Dendritic cell treated with granulocyte-macrophage colony-stimulating factor and Interleukin-4, amounts not matched to agents 40 ng/mL and 50 ng/mL, for 4 days (primary cell): ENCODE measurements around the gene ALDH7A1.
"Not testable (repeated sequence)": the region's sequence is repeated elsewhere in the genome, so short reads cannot be mapped to it uniquely, and the experiment has no call there.

ENCODE experiments used
- H3K27ac Mint-ChIP-seq: one replicate; pipeline ENCODE4 v1.8.0; 2022; ENCODE audit warnings: mild to moderate bottlenecking, mixed read lengths
- H3K27me3 Mint-ChIP-seq: one replicate; pipeline ENCODE4 v1.8.0; 2022; ENCODE audit warnings: mild to moderate bottlenecking, mixed read lengths
- H3K36me3 Mint-ChIP-seq: one replicate; pipeline ENCODE4 v1.8.0; 2022; ENCODE audit warnings: low read depth, mixed read lengths
- H3K4me1 Mint-ChIP-seq: one replicate; pipeline ENCODE4 v1.8.0; 2022; ENCODE audit warnings: low read depth, mixed read lengths
- H3K4me3 Mint-ChIP-seq: one replicate; pipeline ENCODE4 v1.8.0; 2022; ENCODE audit warnings: mild to moderate bottlenecking, moderate library complexity, mixed read lengths
- H3K9me3 Mint-ChIP-seq: one replicate; pipeline ENCODE4 v1.8.0; 2022; ENCODE audit warnings: mixed read lengths
- intact Hi-C: fragments of 100-400 bp; cut with micrococcal nuclease; formaldehyde crosslinking; loops from one replicate; pipeline ENCODE4 v1.15.0; 2022

Gene ALDH7A1

GRCh38 chr5:126577415-126577814, 17.6 kb downstream of the ALDH7A1 start:
- H3K4me3 Mint-ChIP-seq = no peak overlapping the region
- no peaks in the 10 kb centered on the region for H3K27me3 Mint-ChIP-seq
- intact Hi-C loops = no loop called here
- no peaks in the 10 kb centered on the region for H3K36me3 Mint-ChIP-seq
- no peaks in the 10 kb centered on the region for H3K4me1 Mint-ChIP-seq
- no peaks in the 10 kb centered on the region for H3K9me3 Mint-ChIP-seq
- H3K27ac Mint-ChIP-seq = no peak overlapping the region

DNA sequence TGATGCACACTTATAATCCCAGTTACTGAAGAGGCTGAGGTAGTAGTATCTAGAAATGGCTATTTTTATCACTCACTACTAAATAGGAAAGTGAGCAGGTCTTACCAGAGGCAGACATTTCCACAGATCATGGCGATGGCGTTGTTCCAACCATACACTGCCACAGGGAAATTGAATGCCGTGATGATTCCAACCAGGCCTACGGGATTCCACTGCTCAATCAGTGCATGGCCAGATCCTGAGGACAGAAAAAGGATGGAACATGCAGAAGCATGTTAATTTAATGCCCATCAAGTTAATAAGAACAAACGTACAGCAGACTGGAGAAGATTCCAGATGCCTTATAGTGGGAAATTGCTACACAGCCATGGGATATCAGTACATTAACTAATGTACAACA, 18.0 kb downstream of the ALDH7A1 start:
- H3K4me3 Mint-ChIP-seq = no peak overlapping the region
- H3K27me3 Mint-ChIP-seq = no peaks in the 10 kb centered on the region
- H3K4me1 Mint-ChIP-seq = no peaks in the 10 kb centered on the region
- H3K27ac Mint-ChIP-seq = no peak overlapping the region
- intact Hi-C loops = no loop called here
- no peaks in the 10 kb centered on the region for H3K9me3 Mint-ChIP-seq
- no peaks in the 10 kb centered on the region for H3K36me3 Mint-ChIP-seq

DNA sequence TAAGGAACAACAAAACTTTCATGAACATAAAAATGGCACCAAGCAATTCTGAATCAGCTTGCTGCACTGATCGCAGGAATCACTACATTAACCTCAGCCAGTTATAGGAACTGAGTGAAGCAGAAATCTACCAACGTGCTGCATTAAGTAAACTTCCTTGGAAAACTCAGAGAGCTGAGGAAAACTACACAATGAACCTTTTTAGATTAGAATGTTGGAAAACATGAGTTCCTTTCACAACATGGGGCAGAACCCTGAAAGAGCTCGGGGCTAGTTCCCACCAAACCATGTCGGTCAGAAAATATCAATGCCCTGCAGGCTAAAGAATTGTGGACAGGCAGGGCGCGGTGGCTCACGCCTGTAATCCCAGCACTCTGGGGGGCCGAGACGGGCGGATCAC, 19.4 kb downstream of the ALDH7A1 start:
- H3K36me3 Mint-ChIP-seq = no peaks in the 10 kb centered on the region
- intact Hi-C loops = no loop called here
- H3K27me3 Mint-ChIP-seq = no peaks in the 10 kb centered on the region
- no peaks in the 10 kb centered on the region for H3K4me1 Mint-ChIP-seq
- H3K4me3 Mint-ChIP-seq = no peak overlapping the region
- no peaks in the 10 kb centered on the region for H3K9me3 Mint-ChIP-seq
- no peak overlapping the region for H3K27ac Mint-ChIP-seq

- no peaks in the 10 kb centered on the region for H3K36me3 Mint-ChIP-seq
- intact Hi-C loops = no loop called here
- no peaks in the 10 kb centered on the region for H3K9me3 Mint-ChIP-seq
- H3K27ac Mint-ChIP-seq = no peak overlapping the region
- H3K4me1 Mint-ChIP-seq = no peaks in the 10 kb centered on the region
- H3K27me3 Mint-ChIP-seq = no peaks in the 10 kb centered on the region
- no peak overlapping the region for H3K4me3 Mint-ChIP-seq
Measured at GRCh38 chr5:126568206-126568755, 26.7 kb downstream of the ALDH7A1 start.

DNA sequence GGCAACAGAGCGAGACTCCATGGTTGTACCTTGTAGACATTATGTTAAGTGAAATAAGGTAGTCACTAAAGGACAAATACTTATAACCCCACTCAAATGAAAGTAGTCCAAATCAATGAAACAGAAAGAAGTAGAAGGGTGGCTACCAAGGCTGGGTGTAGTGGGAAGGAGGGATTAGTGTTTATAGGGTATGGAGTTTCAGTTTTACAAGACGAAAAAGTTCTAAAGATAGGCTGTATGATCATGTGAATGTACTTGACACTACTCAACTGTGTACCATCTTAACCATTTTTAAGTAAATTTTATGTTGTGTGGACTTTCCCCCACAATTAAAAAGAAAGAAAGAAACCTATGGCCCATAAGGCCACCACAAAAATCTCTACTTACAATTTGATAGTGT, 32.2 kb downstream of the ALDH7A1 start:
- no peak overlapping the region for H3K27ac Mint-ChIP-seq
- no peak overlapping the region for H3K4me3 Mint-ChIP-seq
- H3K4me1 Mint-ChIP-seq = no peaks in the 10 kb centered on the region
- H3K36me3 Mint-ChIP-seq = no peaks in the 10 kb centered on the region
- no peaks in the 10 kb centered on the region for H3K27me3 Mint-ChIP-seq
- intact Hi-C loops = no loop called here
- H3K9me3 Mint-ChIP-seq = no peaks in the 10 kb centered on the region

DNA sequence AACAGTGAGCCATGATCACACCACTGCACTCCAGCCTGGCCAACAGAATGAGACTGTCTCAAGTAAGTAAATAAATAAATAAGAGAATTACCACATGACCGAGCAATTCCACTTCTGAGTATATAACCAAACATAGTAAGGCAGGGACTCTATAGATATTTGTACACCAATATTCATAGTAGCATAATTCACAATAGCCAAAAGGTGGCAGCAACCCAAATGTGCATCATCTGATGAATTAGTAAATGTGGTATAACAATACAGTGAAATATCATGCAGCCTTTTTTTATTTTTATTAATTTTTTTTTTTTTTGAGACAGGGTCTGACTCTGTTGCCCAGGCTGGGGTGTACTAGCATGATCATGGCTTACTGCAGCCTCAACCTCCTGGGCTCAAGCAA, 33.1 kb downstream of the ALDH7A1 start:
- Mint-ChIP-seq H3K27me3 (no peaks in the 10 kb centered on the region), H3K36me3 (no peaks in the 10 kb centered on the region), H3K9me3 (no peaks in the 10 kb centered on the region), H3K27ac (no peak overlapping the region), H3K4me3 (no peak overlapping the region), H3K4me1 (no peaks in the 10 kb centered on the region)
- intact Hi-C loops = no loop called here

DNA sequence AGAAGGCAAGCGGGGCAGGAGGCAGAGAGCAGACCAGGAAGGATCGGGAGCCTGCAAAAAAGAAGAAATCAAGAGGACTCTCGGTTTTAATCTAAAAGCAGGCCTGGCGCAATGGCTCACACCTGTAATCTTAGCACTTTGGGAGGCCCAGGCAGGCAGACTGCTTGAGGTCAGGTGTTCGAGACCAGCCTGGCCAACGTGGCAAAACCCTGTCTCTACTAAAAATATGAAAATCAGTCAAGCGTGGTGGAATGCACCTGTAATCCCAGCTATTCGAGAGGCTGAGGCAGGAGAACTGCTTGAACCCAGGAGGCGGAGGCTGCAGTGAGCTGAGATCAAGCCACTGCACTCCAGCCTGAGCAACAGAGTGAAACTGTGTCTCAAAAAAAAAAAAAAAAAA, 39.9 kb downstream of the ALDH7A1 start:
- H3K27me3 Mint-ChIP-seq, H3K27ac Mint-ChIP-seq, H3K4me3 Mint-ChIP-seq, H3K4me1 Mint-ChIP-seq, intact Hi-C loops, H3K9me3 Mint-ChIP-seq, H3K36me3 Mint-ChIP-seq: not testable (repeated sequence)

GRCh38 chr5:126552614-126553013, 42.4 kb downstream of the ALDH7A1 start:
- Mint-ChIP-seq H3K27me3 (no peaks in the 10 kb centered on the region), H3K4me3 (no peak overlapping the region), H3K36me3 (no peaks in the 10 kb centered on the region), H3K9me3 (no peaks in the 10 kb centered on the region), H3K4me1 (no peaks in the 10 kb centered on the region), H3K27ac (no peak overlapping the region)
- intact Hi-C loops = no loop called here

DNA sequence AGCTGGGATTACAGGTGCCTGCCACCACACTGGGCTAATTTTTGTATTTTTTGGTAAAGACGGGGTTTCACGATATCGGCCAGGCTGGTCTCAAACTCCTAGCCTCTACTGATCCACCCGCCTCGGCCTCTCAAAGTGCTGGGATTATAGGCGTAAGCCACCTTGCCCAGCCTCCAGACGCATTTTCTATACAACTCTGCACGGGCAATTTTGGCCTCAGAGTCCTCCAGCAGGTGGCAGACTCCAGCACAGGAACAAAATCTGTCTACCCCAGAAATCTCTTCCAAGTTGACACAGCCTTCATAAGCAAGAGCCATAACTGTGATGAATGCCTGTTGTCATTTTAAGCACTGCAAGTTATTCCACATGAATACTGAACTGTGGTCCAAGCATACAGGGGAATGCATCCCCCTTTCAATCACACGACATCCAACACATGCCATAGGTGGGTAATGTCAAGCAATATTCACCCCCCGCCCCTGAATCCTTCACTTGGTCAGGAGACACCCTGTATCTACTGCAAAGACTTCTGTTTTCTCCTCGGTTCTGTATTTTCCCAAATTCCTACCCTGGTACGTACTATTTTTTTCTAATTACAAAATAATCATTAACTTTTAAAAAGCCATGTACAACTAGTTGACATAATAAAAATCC, 50.8 kb downstream of the ALDH7A1 start:
- H3K27ac Mint-ChIP-seq = no peak overlapping the region

GRCh38 chr5:126543660-126544059, 51.4 kb downstream of the ALDH7A1 start:
- H3K4me3 Mint-ChIP-seq = no peak overlapping the region
- no peaks in the 10 kb centered on the region for H3K27me3 Mint-ChIP-seq
- H3K36me3 Mint-ChIP-seq = no peaks in the 10 kb centered on the region
- no peaks in the 10 kb centered on the region for H3K4me1 Mint-ChIP-seq
- H3K27ac Mint-ChIP-seq = no peak overlapping the region
- no peaks in the 10 kb centered on the region for H3K9me3 Mint-ChIP-seq
- intact Hi-C loops = loop anchor here (5.0 kb wide), 2 partner anchors 54 to 259 kb away; partner anchors contain the start of gene ALDH7A1

More for the DNA sequence above, 50.8 kb downstream of the ALDH7A1 start:
- Mint-ChIP-seq H3K4me1 (no peaks in the 10 kb centered on the region), H3K27me3 (no peaks in the 10 kb centered on the region), H3K9me3 (no peaks in the 10 kb centered on the region), H3K4me3 (no peak overlapping the region), H3K36me3 (no peaks in the 10 kb centered on the region)
- intact Hi-C loops = loop anchor here (5.0 kb wide), 2 partner anchors 53 to 258 kb away; partner anchors contain the start of gene ALDH7A1

GRCh38 chr5:126543009-126543408, 52.0 kb downstream of the ALDH7A1 start:
- H3K36me3 Mint-ChIP-seq = no peaks in the 10 kb centered on the region
- H3K27ac Mint-ChIP-seq = no peak overlapping the region
- intact Hi-C loops = loop anchor here (5.0 kb wide), 2 partner anchors 54 to 259 kb away; partner anchors contain the start of gene ALDH7A1
- H3K9me3 Mint-ChIP-seq = no peaks in the 10 kb centered on the region
- no peaks in the 10 kb centered on the region for H3K4me1 Mint-ChIP-seq
- H3K27me3 Mint-ChIP-seq = no peaks in the 10 kb centered on the region
- H3K4me3 Mint-ChIP-seq = no peak overlapping the region

DNA sequence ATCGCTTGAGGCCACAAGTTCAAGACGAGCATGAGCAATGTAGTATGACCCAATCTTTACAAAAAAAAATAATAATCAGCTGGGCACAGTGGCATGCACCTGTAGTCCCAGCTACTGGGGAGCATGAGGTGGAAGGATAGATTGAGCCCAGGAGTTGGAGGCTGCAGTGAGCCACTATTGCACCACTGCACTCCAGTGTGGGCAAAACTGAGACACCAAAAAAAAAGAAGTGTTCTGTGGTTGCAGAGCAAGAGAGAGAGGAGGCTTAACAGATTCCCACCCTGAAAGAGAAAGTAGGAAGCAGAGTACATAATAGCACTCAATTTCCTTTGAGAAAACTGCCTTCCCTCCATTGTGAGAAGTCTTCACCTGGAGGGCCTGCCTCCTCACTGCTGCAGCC, 52.6 kb downstream of the ALDH7A1 start:
- Mint-ChIP-seq H3K36me3 (no peaks in the 10 kb centered on the region), H3K27me3 (no peaks in the 10 kb centered on the region), H3K9me3 (no peaks in the 10 kb centered on the region), H3K4me3 (no peak overlapping the region), H3K4me1 (no peaks in the 10 kb centered on the region), H3K27ac (no peak overlapping the region)
- intact Hi-C loops = loop anchor here (5.0 kb wide), 2 partner anchors 55 to 260 kb away; partner anchors contain the start of gene ALDH7A1

DNA sequence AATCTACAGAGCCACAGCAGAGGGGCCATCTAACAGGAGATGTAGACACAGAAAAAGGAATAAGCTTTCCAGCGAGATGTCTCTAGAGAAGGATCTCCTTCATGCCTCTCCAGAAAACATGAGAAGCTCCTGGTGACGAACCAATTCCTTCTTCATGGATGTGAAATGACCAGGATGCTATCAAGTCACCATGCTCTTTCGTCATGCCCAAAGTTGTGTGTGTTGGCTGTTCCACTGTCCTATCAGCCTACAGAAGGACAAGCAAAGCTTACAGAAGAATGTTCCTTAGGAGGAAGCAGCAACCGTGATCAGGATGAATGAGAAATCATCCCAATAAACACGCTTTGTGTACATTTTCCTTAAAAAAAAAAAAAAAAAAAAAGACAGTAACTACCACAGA, 54.4 kb downstream of the ALDH7A1 start:
- H3K27me3 Mint-ChIP-seq = no peaks in the 10 kb centered on the region
- H3K4me3 Mint-ChIP-seq = no peak overlapping the region
- H3K27ac Mint-ChIP-seq = no peak overlapping the region
- no peaks in the 10 kb centered on the region for H3K4me1 Mint-ChIP-seq
- intact Hi-C loops = loop anchor here (5.0 kb wide), 2 partner anchors 57 to 262 kb away; partner anchors contain the start of gene ALDH7A1
- no peaks in the 10 kb centered on the region for H3K9me3 Mint-ChIP-seq
- H3K36me3 Mint-ChIP-seq = no peaks in the 10 kb centered on the region

- Mint-ChIP-seq H3K27me3 (no peaks in the 10 kb centered on the region), H3K4me1 (no peaks in the 10 kb centered on the region), H3K36me3 (no peaks in the 10 kb centered on the region), H3K4me3 (no peak overlapping the region), H3K9me3 (no peaks in the 10 kb centered on the region), H3K27ac (no peak overlapping the region)
- intact Hi-C loops = no loop called here
Measured at GRCh38 chr5:126538579-126538978, 56.4 kb downstream of the ALDH7A1 start.

- H3K27ac Mint-ChIP-seq = no peak overlapping the region
- H3K27me3 Mint-ChIP-seq = no peaks in the 10 kb centered on the region
- intact Hi-C loops = no loop called here
- no peaks in the 10 kb centered on the region for H3K4me1 Mint-ChIP-seq
- H3K36me3 Mint-ChIP-seq = no peaks in the 10 kb centered on the region
- no peaks in the 10 kb centered on the region for H3K9me3 Mint-ChIP-seq
- H3K4me3 Mint-ChIP-seq = no peak overlapping the region
Measured at GRCh38 chr5:126536874-126537273, 58.1 kb downstream of the ALDH7A1 start.
